Epithelial cell of esophagus (primary cell): ENCODE measurements around the gene SPC25.

Experiments used
- DNase-seq: peaks from one replicate; pipeline ENCODE4 v3.0.0; 2010; ENCODE audit warnings: low read depth
- H3K4me3 ChIP-seq: 2 replicates; pipeline ENCODE4 v1.5.1; 2011; ENCODE audit warnings: mild to moderate bottlenecking, low read length, control low read depth
- TF ChIP-seq, protein P1 (sequence below): IDR thresholded peaks from 2 replicates; pipeline ENCODE4 v1.5.1; 2011; ENCODE audit warnings: low read depth, mild to moderate bottlenecking, low read length, control low read depth, inconsistent platforms; ENCODE audit not compliant: insufficient read depth; ENCODE audit errors: missing control alignments

SPC25 gene

DNA sequence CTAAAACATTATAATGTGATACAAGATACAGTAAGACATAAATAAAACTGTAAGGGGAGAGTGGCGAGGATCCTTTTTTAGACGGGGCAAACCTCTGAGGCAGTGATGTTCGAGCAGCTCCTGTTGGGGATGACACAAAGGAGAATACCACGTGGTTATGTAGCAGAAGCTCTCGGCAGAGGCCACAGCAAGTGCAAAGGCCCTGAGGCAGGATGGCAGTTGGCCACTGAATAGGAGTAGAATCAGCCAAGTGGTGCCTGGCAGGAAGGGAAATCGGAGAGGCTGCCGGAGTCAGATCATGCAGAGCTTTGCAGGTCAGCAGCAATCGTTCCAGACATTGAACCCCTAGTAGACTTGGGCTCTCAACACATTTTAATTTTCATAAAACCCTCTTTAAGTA lies 68.7 kb downstream of the SPC25 start:
- no peak for DNase-seq
- TF ChIP-seq, protein P1, sequence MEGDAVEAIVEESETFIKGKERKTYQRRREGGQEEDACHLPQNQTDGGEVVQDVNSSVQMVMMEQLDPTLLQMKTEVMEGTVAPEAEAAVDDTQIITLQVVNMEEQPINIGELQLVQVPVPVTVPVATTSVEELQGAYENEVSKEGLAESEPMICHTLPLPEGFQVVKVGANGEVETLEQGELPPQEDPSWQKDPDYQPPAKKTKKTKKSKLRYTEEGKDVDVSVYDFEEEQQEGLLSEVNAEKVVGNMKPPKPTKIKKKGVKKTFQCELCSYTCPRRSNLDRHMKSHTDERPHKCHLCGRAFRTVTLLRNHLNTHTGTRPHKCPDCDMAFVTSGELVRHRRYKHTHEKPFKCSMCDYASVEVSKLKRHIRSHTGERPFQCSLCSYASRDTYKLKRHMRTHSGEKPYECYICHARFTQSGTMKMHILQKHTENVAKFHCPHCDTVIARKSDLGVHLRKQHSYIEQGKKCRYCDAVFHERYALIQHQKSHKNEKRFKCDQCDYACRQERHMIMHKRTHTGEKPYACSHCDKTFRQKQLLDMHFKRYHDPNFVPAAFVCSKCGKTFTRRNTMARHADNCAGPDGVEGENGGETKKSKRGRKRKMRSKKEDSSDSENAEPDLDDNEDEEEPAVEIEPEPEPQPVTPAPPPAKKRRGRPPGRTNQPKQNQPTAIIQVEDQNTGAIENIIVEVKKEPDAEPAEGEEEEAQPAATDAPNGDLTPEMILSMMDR, result no peak
- no peak overlapping the region for H3K4me3 ChIP-seq
